GM12878 (cell line): ENCODE measurements around the gene IER2. TPM values are rescaled to one million over a fixed set of nuclear protein-coding genes. Genes with fewer than 3 reads are reported as not detected.

ENCODE experiments used
- ATAC-seq: fragments of 200-7000 bp; cut with Tn5 transposase; 3 replicates; pipeline ENCODE4 v1.9.1; 2020; ENCODE audit warnings: mild to moderate bottlenecking, moderate library complexity
- BruUV-seq: library from RNA; stranded (reverse); fragments of 400-500 nt; replicated peaks from 2 replicates; lab custom pipeline; 2021; lab: Mats Ljungman, UMichigan
- CTCF ChIA-PET: fragments of 300-600 bp; sonication (Branson Sonifier 250); formaldehyde crosslinking; extraction: SDS; loops from one replicate; lab custom pipeline; 2021; ENCODE audit warnings: inconsistent platforms; lab: Yijun Ruan, JAX
- POLR2A ChIA-PET: fragments of 350-600 bp; formaldehyde crosslinking; extraction: SDS; loops from one replicate; lab custom pipeline; 2021; ENCODE audit warnings: inconsistent platforms; lab: Charles Lee
- RAD21 ChIA-PET: fragments of 300-600 bp; sonication (Branson Sonifier 250); formaldehyde crosslinking; loops from one replicate; lab custom pipeline; 2023; ENCODE audit warnings: antibody characterized with exemption; ENCODE audit not compliant: unreplicated experiment; lab: Charles Lee
- SMC1A ChIA-PET: fragments of 300-600 bp; sonication (Branson Sonifier 250); formaldehyde crosslinking; loops from one replicate; lab custom pipeline; 2023; ENCODE audit not compliant: unreplicated experiment, uncharacterized antibody; lab: Charles Lee
- DNase-seq: peaks from one replicate; pipeline ENCODE4 v3.0.0-alpha.2; 2011; ENCODE audit warnings: low read depth, low spot score
- FAIRE-seq: peaks from 3 replicates; lab custom pipeline; 2011; peaks lifted over from hg19 to GRCh38; lab: Jason Lieb, UNC
- H2AFZ ChIP-seq: 2 replicates; pipeline ENCODE4 v1.6.0; 2011; ENCODE audit warnings: low read depth, low read length, control low read depth; ENCODE audit not compliant: control insufficient read depth
- H3K27ac ChIP-seq: 2 replicates; pipeline ENCODE4 v1.5.1; 2011; ENCODE audit warnings: control low read depth; ENCODE audit not compliant: control insufficient read depth, insufficient read depth
- H3K27me3 ChIP-seq, 2 experiments: replicated peaks in 1 of 2; 2 replicates each; pipeline versions ENCODE4 v1.6.0 to v1.6.1; 2011; ENCODE audit warnings: low read length in 1 of 2; ENCODE audit not compliant: control insufficient read depth in 2 of 2, insufficient read depth in 2 of 2
- H3K36me3 ChIP-seq, 2 experiments: 2 replicates each; pipeline ENCODE4 v1.5.1; 2011; ENCODE audit warnings: low read length in 1 of 2; ENCODE audit not compliant: control insufficient read depth in 2 of 2, insufficient read depth in 2 of 2
- H3K4me1 ChIP-seq: 2 replicates; pipeline ENCODE4 v1.6.1; 2011; ENCODE audit warnings: mild to moderate bottlenecking, low read length, moderate library complexity, mixed read lengths; ENCODE audit not compliant: control insufficient read depth, insufficient read depth
- H3K4me2 ChIP-seq: 2 replicates; pipeline ENCODE4 v1.6.0; 2011; ENCODE audit warnings: control low read depth; ENCODE audit not compliant: control insufficient read depth, insufficient read depth
- H3K4me3 ChIP-seq: fragments of 200-600 bp; sonication (generic); 2 replicates; pipeline ENCODE4 v1.5.1; 2016
- H3K79me2 ChIP-seq: 2 replicates; pipeline ENCODE4 v1.6.0; 2011; ENCODE audit warnings: low read length; ENCODE audit not compliant: control insufficient read depth, insufficient read depth
- H3K9ac ChIP-seq: 2 replicates; pipeline ENCODE4 v1.8.0; 2011; ENCODE audit warnings: low read length, control low read depth, mixed read lengths; ENCODE audit not compliant: control insufficient read depth, insufficient read depth
- H3K9me3 ChIP-seq: replicated peaks from 3 replicates; pipeline ENCODE4 v1.5.1; 2011; ENCODE audit warnings: mild to moderate bottlenecking, low read length; ENCODE audit not compliant: control insufficient read depth, insufficient read depth
- H4K20me1 ChIP-seq: 2 replicates; pipeline ENCODE4 v1.6.0; 2011; ENCODE audit not compliant: control insufficient read depth, insufficient read depth
- BHLHE40 ChIP-seq, 2 experiments: fragments of 450-650 bp in 1 of 2; IDR thresholded peaks; 2 replicates each; pipeline ENCODE4 v1.6.1; 2011 to 2017; ENCODE audit warnings: low read depth in 2 of 2, borderline replicate concordance in 1 of 2, improper control_type of control experiment in 1 of 2, low read length in 1 of 2, mild to moderate bottlenecking in 1 of 2
- CHD2 ChIP-seq: IDR thresholded peaks from 2 replicates; pipeline ENCODE4 v1.6.1; 2011; ENCODE audit warnings: low read depth, low read length, improper control_type of control experiment, borderline replicate concordance
- HDGF ChIP-seq: fragments of 450-650 bp; IDR thresholded peaks from 2 replicates; pipeline ENCODE4 v1.6.1; 2016; ENCODE audit warnings: antibody characterized with exemption
- MXI1 ChIP-seq: fragments of 150-350 bp; IDR thresholded peaks from 2 replicates; pipeline ENCODE4 v1.6.1; 2011; ENCODE audit warnings: low read depth, mild to moderate bottlenecking, inconsistent platforms, low read length, improper control_type of control experiment
- NKRF ChIP-seq: fragments of 450-650 bp; conservative IDR thresholded peaks from 2 replicates; pipeline ENCODE4 v1.6.1; 2017; ENCODE audit warnings: mild to moderate bottlenecking, moderate library complexity
- PRDM15 ChIP-seq: fragments of 450-650 bp; formaldehyde crosslinking; IDR thresholded peaks from 2 replicates; pipeline ENCODE4 v1.4.0; 2020; ENCODE audit warnings: mild to moderate bottlenecking, moderate library complexity
- RELB ChIP-seq: fragments of 450-650 bp; IDR thresholded peaks from 2 replicates; pipeline ENCODE4 v1.6.1; 2017; ENCODE audit warnings: low read depth, mild to moderate bottlenecking, moderate library complexity
- SMAD5 ChIP-seq: IDR thresholded peaks from 2 replicates; pipeline ENCODE4 v1.6.1; 2016; ENCODE audit warnings: antibody characterized with exemption, low read depth
- ZBTB11 ChIP-seq: fragments of 450-650 bp; formaldehyde crosslinking; IDR thresholded peaks from 2 replicates; pipeline ENCODE4 v1.5.0; 2022; ENCODE audit warnings: mild to moderate bottlenecking, missing genetic modification characterization
- ZNF622 ChIP-seq: fragments of 450-650 bp; IDR thresholded peaks from 2 replicates; pipeline ENCODE4 v1.6.1; 2017; ENCODE audit warnings: mild to moderate bottlenecking, inconsistent platforms
- WGBS: methylation state at CpG from one replicate; pipeline ENCODE4 v1.1.6; 2016; ENCODE audit warnings: low lambda C conversion rate; ENCODE audit not compliant: insufficient replicate concordance, insufficient coverage; ENCODE audit errors: missing lambda C conversion rate; 5-methylcytosine and 5-hydroxymethylcytosine counted together
- in situ Hi-C: fragments of 300-500 bp; cut with MboI; formaldehyde crosslinking; loops from 9 replicates; pipeline ENCODE4 v1.14.3; 2018; ENCODE audit warnings: mixed read lengths
- intact Hi-C: fragments of 100-400 bp; cut with micrococcal nuclease; formaldehyde crosslinking; loops from one replicate; pipeline ENCODE4 v1.14.2; 2022; ENCODE audit not compliant: unreplicated experiment
- polyA plus RNA-seq, 11 experiments: library from polyadenylated mRNA; depleted of rRNA in 4 of 11; unstranded in 6 of 11; stranded (reverse) in 5 of 11; fragments of >200 nt; fragmentation: Nextera tagmentation in 4 of 11; fragmentation: Illumina TruSeq in 1 of 11; extraction: Ambion mirVana in 4 of 11; extraction: Trizol in 1 of 11; gene quantifications; 1 replicate in 1 of 11; 2 replicates in 10 of 11; pipeline versions ENCODE4 v1.2.1 to v1.2.3, GENCODE V29; 2011 to 2016; ENCODE audit warnings: inconsistent platforms in 2 of 11, missing spikeins in 2 of 11, low read depth in 1 of 11
- total RNA-seq, 4 experiments: library from RNA; depleted of rRNA in 3 of 4; stranded (reverse); fragments of >200 nt in 3 of 4; fragmentation: Illumina TruSeq in 1 of 4; extraction: Trizol in 1 of 4; gene quantifications; 2 replicates each; pipeline versions ENCODE4 v1.2.1 to v1.2.3, GENCODE V29; 2013 to 2021

IER2 gene
- total and polyA plus RNA-seq, 10 of the 15 experiments (the other 5 are each of a cell fraction or from before 2014, with no cell fraction given) = 2.8 to 94.5 (median 24.9) TPM

- no peaks in the 10 kb centered on the region for H3K27me3 ChIP-seq
- no peak overlapping the region for H2AFZ ChIP-seq
- peaks cover 23% of the 10 kb centered on the region for H3K4me1 ChIP-seq
- peak overlapping the region; percentile 91 for H3K4me2 ChIP-seq
- H3K4me3 ChIP-seq = peak overlapping the region; percentile 99
- ChIA-PET CTCF (interaction anchor here (1.0 to 2.3 kb wide), 8 partner anchors 13 to 54 kb away, joined by 3 to 11 read pairs (median 4); no protein-coding TSS in a partner anchor), RAD21 (interaction anchor here (0.6 to 4.7 kb wide), 8 partner anchors 10 to 692 kb away, joined by 3 to 39 read pairs (median 4); partner anchors contain the start of gene NACC1), POLR2A (interaction anchor here (1.0 to 3.3 kb wide), 7 partner anchors 10 to 692 kb away, joined by 3 to 20 read pairs (median 8); partner anchors contain the start of gene NACC1), SMC1A (interaction anchor here (1.2 to 3.9 kb wide), 3 partner anchors 10 to 26 kb away, joined by 3 to 37 read pairs (median 8); no protein-coding TSS in a partner anchor)
- no peaks in the 10 kb centered on the region for H4K20me1 ChIP-seq
- H3K9ac ChIP-seq = peak overlapping the region; percentile 90
- H3K9me3 ChIP-seq = no peaks in the 10 kb centered on the region
- peaks cover 46% of the 10 kb centered on the region for H3K79me2 ChIP-seq
- FAIRE-seq (no peak), ATAC-seq (no peak), DNase-seq (no peak)
- in situ Hi-C loops (loop anchor here (10.0 to 25.0 kb wide), 3 partner anchors 690 to 1567 kb away; partner anchors contain the start of genes ACP5 and ZNF627), intact Hi-C loops (loop anchor here (2.0 to 10.0 kb wide), 4 partner anchors 52 to 850 kb away; partner anchors contain the start of genes LYL1 and RFX1)
- no TSS peak for BruUV-seq
- under 1% methylated on average over 20 of the region's 21 CpGs for WGBS
- no peaks in the 10 kb centered on the region; a peak in 2 of 4 replicates for H3K36me3 ChIP-seq
- peak overlapping the region; percentile 95 for H3K27ac ChIP-seq
- TF ChIP-seq ZNF622 = no peak
- TF ChIP-seq HDGF = peak; percentile 40; the same call in 1 of the 2 replicates
- TF ChIP-seq CHD2 = peak; percentile 89
- peak; percentile 59 for TF ChIP-seq RELB
- TF ChIP-seq BHLHE40 (IDR thresholded peaks at IDR 0.05; ENCODE audit: borderline replicate concordance in 1 of 2, low read depth in 2 of 2, low read length in 1 of 2) = peak; percentile 61 to 78; a peak in 3 of 4 replicates
- TF ChIP-seq MXI1 = peak; percentile 66; the same call in 1 of the 2 replicates
- TF ChIP-seq ZBTB11 (CRISPR knock-in tag) = no peak
- no peak for TF ChIP-seq PRDM15 (CRISPR knock-in tag)
- no peak; the same call in 1 of the 2 replicates for TF ChIP-seq NKRF
- TF ChIP-seq SMAD5 = 0 out of 2 replicates have a peak, but pooled peaks have one; percentile 25
Measured at GRCh38 chr19:13154241-13154778, 4.1 kb downstream of the IER2 start.
